MM.1S (cell line): Measurements from ENCODE around the gene CCSER1.

Source experiments
- DNase-seq: peaks from one replicate; pipeline ENCODE4 v3.0.0-alpha.2; 2015
- H2AFZ ChIP-seq: fragments of 300-600 bp; sonication (generic); 2 replicates; pipeline ENCODE4 v1.6.0; 2016; ENCODE audit warnings: antibody characterized with exemption, low read length
- H3F3A ChIP-seq: fragments of 300-600 bp; sonication (generic); 2 replicates; pipeline ENCODE4 v1.6.1; 2016; ENCODE audit warnings: mild to moderate bottlenecking, antibody characterized with exemption, low read length, moderate library complexity, mixed read lengths; ENCODE audit not compliant: insufficient read depth
- H3K27ac ChIP-seq: fragments of 300-600 bp; sonication (generic); 2 replicates; pipeline ENCODE4 v1.5.1; 2016; ENCODE audit warnings: mild to moderate bottlenecking, low read length
- H3K27me3 ChIP-seq: fragments of 300-600 bp; sonication (generic); replicated peaks from 2 replicates; pipeline ENCODE4 v1.6.0; 2016; ENCODE audit warnings: low read length; ENCODE audit not compliant: insufficient read depth
- H3K36me3 ChIP-seq: fragments of 300-600 bp; sonication (generic); replicated peaks from 2 replicates; pipeline ENCODE4 v1.6.1; 2016; ENCODE audit warnings: mild to moderate bottlenecking, low read length, mixed read lengths; ENCODE audit not compliant: insufficient read depth
- H3K4me1 ChIP-seq: fragments of 300-600 bp; sonication (generic); 2 replicates; pipeline ENCODE4 v1.6.1; 2016; ENCODE audit warnings: low read length, mixed read lengths
- H3K4me2 ChIP-seq: fragments of 300-600 bp; sonication (generic); 2 replicates; pipeline ENCODE4 v1.6.0; 2016; ENCODE audit warnings: low read depth, low read length
- H3K4me3 ChIP-seq: fragments of 300-600 bp; sonication (generic); 2 replicates; pipeline ENCODE4 v1.5.1; 2016; ENCODE audit warnings: low read length, mixed read lengths
- H3K79me2 ChIP-seq: fragments of 300-600 bp; sonication (generic); 2 replicates; pipeline ENCODE4 v1.6.1; 2016; ENCODE audit warnings: mixed run types, low read length, mixed read lengths
- H3K9ac ChIP-seq: fragments of 300-600 bp; sonication (generic); 2 replicates; pipeline ENCODE4 v1.6.1; 2016; ENCODE audit warnings: low read length, mixed read lengths
- H3K9me2 ChIP-seq: fragments of 300-600 bp; sonication (generic); replicated peaks from 2 replicates; pipeline ENCODE4 v1.6.1; 2016; ENCODE audit warnings: mild to moderate bottlenecking, low read length, mixed read lengths; ENCODE audit not compliant: insufficient read depth
- H3K9me3 ChIP-seq: fragments of 300-600 bp; sonication (generic); replicated peaks from 2 replicates; pipeline ENCODE4 v1.6.1; 2016; ENCODE audit warnings: mild to moderate bottlenecking, low read length, mixed read lengths; ENCODE audit not compliant: insufficient read depth
- H4K20me1 ChIP-seq: fragments of 300-600 bp; sonication (generic); 2 replicates; pipeline ENCODE4 v1.6.1; 2016; ENCODE audit warnings: mild to moderate bottlenecking, low read length, moderate library complexity, mixed read lengths; ENCODE audit not compliant: insufficient read depth
- EZH2 ChIP-seq: fragments of 300-600 bp; sonication (generic); optimal IDR thresholded peaks from 2 replicates; pipeline ENCODE3; 2017; ENCODE audit warnings: low read depth, mild to moderate bottlenecking, antibody characterized with exemption, low read length, mixed read lengths
- EZH2phosphoT487 ChIP-seq: fragments of 300-600 bp; sonication (generic); IDR thresholded peaks from 2 replicates; pipeline ENCODE4 v1.6.1; 2018; ENCODE audit warnings: antibody characterized with exemption, low read length
- TF ChIP-seq, protein P1 (sequence below): fragments of 300-600 bp; sonication (generic); IDR thresholded peaks from 2 replicates; pipeline ENCODE4 v1.5.1; 2016; ENCODE audit warnings: antibody characterized with exemption, low read length, mixed read lengths

CCSER1 gene

DNA sequence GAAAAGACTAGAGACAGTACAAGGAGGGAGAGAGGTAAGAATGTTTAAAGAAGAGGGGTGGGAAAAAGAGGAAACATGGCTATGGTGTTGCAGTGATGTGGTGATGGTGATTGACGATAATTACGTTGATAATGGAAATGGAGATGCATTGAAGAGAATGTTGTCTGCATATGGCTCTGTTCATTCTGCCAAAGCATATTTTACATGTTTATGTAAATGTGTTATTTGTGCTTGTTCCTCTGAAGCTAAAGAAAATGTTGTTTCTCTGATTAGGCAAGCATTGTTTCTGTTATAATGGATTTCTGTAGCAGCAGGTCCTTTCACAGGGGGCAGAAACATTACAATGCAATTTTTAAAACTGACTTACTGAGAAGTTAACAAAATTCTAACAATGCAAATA, 958.8 kb downstream of the CCSER1 start:
- H3K4me2 ChIP-seq, result no peak overlapping the region
- DNase-seq, result no peak
- H3K27me3 ChIP-seq, result no peaks in the 10 kb centered on the region
- H2AFZ ChIP-seq, result no peak overlapping the region
- no peaks in the 10 kb centered on the region for H3F3A ChIP-seq
- H3K36me3 ChIP-seq, result no peaks in the 10 kb centered on the region
- no peaks in the 10 kb centered on the region for H4K20me1 ChIP-seq
- no peak overlapping the region for H3K27ac ChIP-seq
- no peak for TF ChIP-seq EZH2phosphoT487
- TF ChIP-seq, protein P1, sequence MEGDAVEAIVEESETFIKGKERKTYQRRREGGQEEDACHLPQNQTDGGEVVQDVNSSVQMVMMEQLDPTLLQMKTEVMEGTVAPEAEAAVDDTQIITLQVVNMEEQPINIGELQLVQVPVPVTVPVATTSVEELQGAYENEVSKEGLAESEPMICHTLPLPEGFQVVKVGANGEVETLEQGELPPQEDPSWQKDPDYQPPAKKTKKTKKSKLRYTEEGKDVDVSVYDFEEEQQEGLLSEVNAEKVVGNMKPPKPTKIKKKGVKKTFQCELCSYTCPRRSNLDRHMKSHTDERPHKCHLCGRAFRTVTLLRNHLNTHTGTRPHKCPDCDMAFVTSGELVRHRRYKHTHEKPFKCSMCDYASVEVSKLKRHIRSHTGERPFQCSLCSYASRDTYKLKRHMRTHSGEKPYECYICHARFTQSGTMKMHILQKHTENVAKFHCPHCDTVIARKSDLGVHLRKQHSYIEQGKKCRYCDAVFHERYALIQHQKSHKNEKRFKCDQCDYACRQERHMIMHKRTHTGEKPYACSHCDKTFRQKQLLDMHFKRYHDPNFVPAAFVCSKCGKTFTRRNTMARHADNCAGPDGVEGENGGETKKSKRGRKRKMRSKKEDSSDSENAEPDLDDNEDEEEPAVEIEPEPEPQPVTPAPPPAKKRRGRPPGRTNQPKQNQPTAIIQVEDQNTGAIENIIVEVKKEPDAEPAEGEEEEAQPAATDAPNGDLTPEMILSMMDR, result no peak
- TF ChIP-seq EZH2, result no peak
- no peaks in the 10 kb centered on the region for H3K9me3 ChIP-seq
- no peaks in the 10 kb centered on the region for H3K9me2 ChIP-seq
- H3K9ac ChIP-seq, result no peak overlapping the region
- H3K4me1 ChIP-seq, result no peaks in the 10 kb centered on the region
- no peak overlapping the region for H3K4me3 ChIP-seq
- H3K79me2 ChIP-seq, result no peaks in the 10 kb centered on the region

DNA sequence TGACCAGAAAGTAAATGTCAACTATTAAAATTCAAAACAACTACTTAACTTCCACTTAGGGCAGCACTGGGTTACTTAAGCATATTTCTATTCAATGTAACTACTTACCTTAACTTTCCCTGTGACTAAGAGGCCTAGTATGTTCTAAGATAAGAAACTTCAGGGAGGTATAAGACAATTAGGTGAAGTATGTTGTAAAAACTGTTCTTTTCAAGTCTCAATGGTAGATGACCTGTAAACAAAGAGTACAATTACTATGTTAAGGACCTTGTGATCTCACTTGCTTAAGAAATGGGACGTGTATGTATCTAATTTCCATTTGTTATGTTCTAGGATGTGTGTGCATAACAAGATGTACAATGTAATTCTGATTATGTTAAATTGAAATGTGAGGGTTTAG, 960.5 kb downstream of the CCSER1 start:
- H3K36me3 ChIP-seq, result no peaks in the 10 kb centered on the region

DNA sequence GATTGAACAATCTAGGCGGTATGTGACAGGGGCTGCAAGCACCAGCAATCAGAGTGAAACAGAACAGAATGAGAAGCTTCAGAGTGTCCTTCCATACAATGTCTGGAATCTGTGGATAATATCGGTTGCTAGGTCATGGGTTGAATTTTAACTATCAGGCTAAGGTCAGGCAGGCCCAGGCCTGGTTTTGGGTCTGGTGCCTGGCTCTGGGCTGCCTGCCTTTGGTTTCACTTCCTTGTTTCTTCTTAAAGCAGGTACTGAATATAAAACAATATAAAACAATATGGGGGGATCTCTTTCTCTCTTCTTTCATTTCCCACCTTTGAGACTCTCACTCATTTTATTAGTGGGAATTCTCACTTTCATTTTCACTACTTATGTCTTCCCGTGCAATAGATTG, 962.0 kb downstream of the CCSER1 start:
- no peak overlapping the region for H3K9ac ChIP-seq
- no peak overlapping the region for H3K4me2 ChIP-seq
- no peak overlapping the region for H3K4me3 ChIP-seq
- no peaks in the 10 kb centered on the region for H3K27me3 ChIP-seq
- no peak for DNase-seq
- peak overlapping the region; percentile 12; the same call in 1 of the 2 replicates for H2AFZ ChIP-seq
- H4K20me1 ChIP-seq, result no peaks in the 10 kb centered on the region
- no peaks in the 10 kb centered on the region for H3K79me2 ChIP-seq
- H3K27ac ChIP-seq, result no peak overlapping the region
- no peaks in the 10 kb centered on the region for H3K9me2 ChIP-seq
- no peaks in the 10 kb centered on the region for H3K4me1 ChIP-seq
- no peaks in the 10 kb centered on the region for H3K9me3 ChIP-seq
- no peaks in the 10 kb centered on the region for H3K36me3 ChIP-seq
- TF ChIP-seq, protein P1, result no peak
- TF ChIP-seq EZH2 (no peak), EZH2phosphoT487 (no peak)
- no peaks in the 10 kb centered on the region for H3F3A ChIP-seq

More for the DNA sequence above, 960.5 kb downstream of the CCSER1 start:
- no peak overlapping the region for H3K4me2 ChIP-seq
- H3K4me3 ChIP-seq, result no peak overlapping the region
- H4K20me1 ChIP-seq, result no peaks in the 10 kb centered on the region
- H3K9me3 ChIP-seq, result no peaks in the 10 kb centered on the region
- no peaks in the 10 kb centered on the region for H3K4me1 ChIP-seq
- no peak overlapping the region for H3K9ac ChIP-seq
- no peak overlapping the region for H2AFZ ChIP-seq
- no peak overlapping the region for H3K27ac ChIP-seq
- H3K9me2 ChIP-seq, result no peaks in the 10 kb centered on the region
- TF ChIP-seq EZH2phosphoT487 (no peak), EZH2 (no peak)
- TF ChIP-seq, protein P1, result no peak
- DNase-seq, result no peak
- H3F3A ChIP-seq, result no peaks in the 10 kb centered on the region
- no peaks in the 10 kb centered on the region for H3K79me2 ChIP-seq
- H3K27me3 ChIP-seq, result no peaks in the 10 kb centered on the region
